GM19043 (cell line): ENCODE data around the gene ZNF382.
"Not testable (repeated sequence)": the region's sequence is repeated elsewhere in the genome, so short reads cannot be mapped to it uniquely, and the experiment has no call there.

Experiments used
- ATAC-seq: cut with Tn5 transposase; IDR thresholded peaks from one replicate; pipeline ENCODE4 v1.9.1; 2021; ENCODE audit warnings: low read depth; ENCODE audit not compliant: unreplicated experiment

ZNF382 gene

GRCh38 chr19:36605101-36605876 lies at the start of gene ZNF382:
Gene ZNF382 (plus strand): TSS chr19:36605313. CDS start chr19:36609915, 4,602 bp downstream.
- peak; percentile 53 for ATAC-seq

- ATAC-seq = no peak
Measured at GRCh38 chr19:36564391-36564790, 40.7 kb upstream of the ZNF382 start.

GRCh38 chr19:36572593-36573019 lies 32.5 kb upstream of the ZNF382 start:
- ATAC-seq = no peak

GRCh38 chr19:36573020-36573894 lies 31.9 kb upstream of the ZNF382 start, which contains the start of gene ZNF529:
Gene ZNF529 (minus strand): TSS chr19:36573292. CDS start chr19:36572346, 946 bp downstream.
- peak; percentile 88 for ATAC-seq

- ATAC-seq = no peak
Measured at GRCh38 chr19:36573895-36574720, 31.0 kb upstream of the ZNF382 start.

- ATAC-seq = no peak
Measured at GRCh38 chr19:36574741-36575140, 30.4 kb upstream of the ZNF382 start.

GRCh38 chr19:36577271-36577996 lies 27.7 kb upstream of the ZNF382 start:
- no peak for ATAC-seq

- ATAC-seq = no peak
Measured at GRCh38 chr19:36579255-36579654, 25.9 kb upstream of the ZNF382 start.

GRCh38 chr19:36602681-36603080 lies 2.4 kb upstream of the ZNF382 start:
- ATAC-seq = not testable (repeated sequence)

- ATAC-seq = peak; percentile 60
Measured at GRCh38 chr19:36604656-36605100, 435 bp upstream of the ZNF382 start.

GRCh38 chr19:36605877-36606478 lies 865 bp downstream of the ZNF382 start:
- no peak for ATAC-seq

GRCh38 chr19:36627057-36627456 lies 21.9 kb downstream of the ZNF382 start:
- no peak for ATAC-seq

GRCh38 chr19:36635342-36635741 lies 30.2 kb downstream of the ZNF382 start:
- ATAC-seq = no peak

- no peak for ATAC-seq
Measured at GRCh38 chr19:36638862-36639510, 33.9 kb downstream of the ZNF382 start.

- ATAC-seq = no peak
Measured at GRCh38 chr19:36646746-36647145, 41.6 kb downstream of the ZNF382 start.

- no peak for ATAC-seq
Measured at GRCh38 chr19:36652958-36653357, 47.8 kb downstream of the ZNF382 start.

- ATAC-seq = no peak
Measured at GRCh38 chr19:36665832-36666231, 60.7 kb downstream of the ZNF382 start.

GRCh38 chr19:36668646-36669045 lies 63.5 kb downstream of the ZNF382 start:
- no peak for ATAC-seq

- ATAC-seq = no peak
Measured at GRCh38 chr19:36672368-36672767, 67.3 kb downstream of the ZNF382 start.
